ENCODE results near the gene SMAD4.

GRCh38 chr18:51100385-51101120 is 70.5 kb downstream of the SMAD4 start:
- TF ChIP-seq CTCF (IDR thresholded peaks at IDR 0.05 in 2 of 3, conservative IDR thresholded peaks at IDR 0.05 in 1 of 3; ENCODE audit: borderline replicate concordance in 1 of 3, insufficient read depth in 1 of 3, low read depth in 2 of 3, low read length in 2 of 3) (no peak; a peak in 2 of 6 replicates), POLR2AphosphoS5 (IDR thresholded peaks at IDR 0.05; ENCODE audit: low read depth, low read length) (no peak), ATF3 (IDR thresholded peaks at IDR 0.05) (no peak)

All from HCT116 (cell line).